Testis (tissue), 2 donors: Measurements from ENCODE around the gene PFKP.

Experiments
- POLR2A ChIP-seq: fragments of 450-650 bp; IDR thresholded peaks from one replicate; pipeline ENCODE4 v1.6.1; 2017; ENCODE audit warnings: antibody characterized with exemption, mild to moderate bottlenecking, moderate library complexity
- TF ChIP-seq, protein P1 (sequence below), 3 experiments: fragments of 450-650 bp in 2 of 3; fragments of 200-600 bp in 1 of 3; sonication (generic) in 1 of 3; IDR thresholded peaks; one replicate each; pipeline ENCODE4 v1.5.1; 2016 to 2019; ENCODE audit warnings: antibody characterized with exemption in 3 of 3, mild to moderate bottlenecking in 2 of 3, moderate library complexity in 1 of 3

DNA sequence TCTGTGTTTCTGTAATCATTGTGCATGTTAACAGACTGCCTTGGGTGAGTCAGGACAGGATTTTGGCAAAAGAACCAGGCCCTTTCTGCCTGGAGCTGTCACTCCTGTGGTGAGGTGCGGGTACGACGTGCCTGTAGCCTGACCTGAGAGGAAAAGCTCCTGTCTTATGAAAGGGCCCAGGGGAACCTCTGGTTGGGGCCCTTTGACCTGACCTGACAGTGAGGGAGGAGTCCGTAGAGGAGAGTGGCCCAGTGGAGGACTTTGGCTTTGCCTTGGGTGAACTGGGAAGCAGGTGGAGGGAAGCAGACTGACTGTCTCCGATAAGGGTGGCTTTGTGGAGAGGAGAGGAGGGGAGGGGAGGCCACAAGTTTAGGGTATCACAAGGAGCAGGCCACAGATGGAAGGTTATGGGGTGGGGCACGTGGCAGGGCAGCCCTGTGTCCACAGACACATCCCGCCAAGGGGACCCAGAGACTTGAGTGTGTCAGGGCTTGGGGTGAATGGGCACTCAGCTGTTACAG is 6.9 kb downstream of the PFKP start:
- no peak for TF ChIP-seq POLR2A
- TF ChIP-seq, protein P1, sequence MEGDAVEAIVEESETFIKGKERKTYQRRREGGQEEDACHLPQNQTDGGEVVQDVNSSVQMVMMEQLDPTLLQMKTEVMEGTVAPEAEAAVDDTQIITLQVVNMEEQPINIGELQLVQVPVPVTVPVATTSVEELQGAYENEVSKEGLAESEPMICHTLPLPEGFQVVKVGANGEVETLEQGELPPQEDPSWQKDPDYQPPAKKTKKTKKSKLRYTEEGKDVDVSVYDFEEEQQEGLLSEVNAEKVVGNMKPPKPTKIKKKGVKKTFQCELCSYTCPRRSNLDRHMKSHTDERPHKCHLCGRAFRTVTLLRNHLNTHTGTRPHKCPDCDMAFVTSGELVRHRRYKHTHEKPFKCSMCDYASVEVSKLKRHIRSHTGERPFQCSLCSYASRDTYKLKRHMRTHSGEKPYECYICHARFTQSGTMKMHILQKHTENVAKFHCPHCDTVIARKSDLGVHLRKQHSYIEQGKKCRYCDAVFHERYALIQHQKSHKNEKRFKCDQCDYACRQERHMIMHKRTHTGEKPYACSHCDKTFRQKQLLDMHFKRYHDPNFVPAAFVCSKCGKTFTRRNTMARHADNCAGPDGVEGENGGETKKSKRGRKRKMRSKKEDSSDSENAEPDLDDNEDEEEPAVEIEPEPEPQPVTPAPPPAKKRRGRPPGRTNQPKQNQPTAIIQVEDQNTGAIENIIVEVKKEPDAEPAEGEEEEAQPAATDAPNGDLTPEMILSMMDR (IDR thresholded peaks at IDR 0.05), result no peak
